Measurements from ENCODE around the gene SEC14L1.

SEC14L1 gene

GRCh38 chr17:77167472-77168306 is 26.9 kb downstream of the SEC14L1 start:
- H3K4me1 ChIP-seq (ENCODE audit: control insufficient read depth in 1 of 2, insufficient read depth in 2 of 2, low read length in 2 of 2) = peaks cover 5 to 27% of the 10 kb centered on the region in 2 donors

GRCh38 chr17:77173104-77173503 is 32.3 kb downstream of the SEC14L1 start:
- H3K4me1 ChIP-seq (ENCODE audit: control insufficient read depth in 1 of 2, insufficient read depth in 2 of 2, low read length in 2 of 2) = no peaks in the 10 kb centered on the region
- peaks cover 9 to 10% of the 10 kb centered on the region in 2 donors for H3K36me3 ChIP-seq (ENCODE audit: control insufficient read depth in 1 of 2, insufficient read depth in 2 of 2, low read length in 2 of 2)
- peaks cover 15 to 18% of the 10 kb centered on the region in 2 donors for H3K9me3 ChIP-seq (ENCODE audit: control insufficient read depth in 1 of 2, low read length in 2 of 2)
- H3K27me3 ChIP-seq (ENCODE audit: low read depth, low read length) = no peaks in the 10 kb centered on the region
- H3K27ac ChIP-seq (ENCODE audit: low read length) = no peak overlapping the region
- no peak overlapping the region for H3K4me3 ChIP-seq (ENCODE audit: low read depth in 1 of 2, low read length in 2 of 2)

More at GRCh38 chr17:77167472-77168306, 26.9 kb downstream of the SEC14L1 start:
- H3K4me3 ChIP-seq (ENCODE audit: low read depth in 1 of 2, low read length in 2 of 2) = no peak overlapping the region
- H3K9me3 ChIP-seq (ENCODE audit: control insufficient read depth in 1 of 2, low read length in 2 of 2) = peaks cover 9 to 12% of the 10 kb centered on the region in 2 donors
- H3K27me3 ChIP-seq (ENCODE audit: low read depth, low read length) = no peaks in the 10 kb centered on the region
- H3K27ac ChIP-seq (ENCODE audit: low read length) = no peak overlapping the region
- no peaks in the 10 kb centered on the region for H3K36me3 ChIP-seq (ENCODE audit: control insufficient read depth in 1 of 2, insufficient read depth in 2 of 2, low read length in 2 of 2)

- no peaks in the 10 kb centered on the region for H3K4me1 ChIP-seq (ENCODE audit: control insufficient read depth in 1 of 2, insufficient read depth in 2 of 2, low read length in 2 of 2)
Observed at GRCh38 chr17:77174928-77175661, 34.3 kb downstream of the SEC14L1 start.

DNA sequence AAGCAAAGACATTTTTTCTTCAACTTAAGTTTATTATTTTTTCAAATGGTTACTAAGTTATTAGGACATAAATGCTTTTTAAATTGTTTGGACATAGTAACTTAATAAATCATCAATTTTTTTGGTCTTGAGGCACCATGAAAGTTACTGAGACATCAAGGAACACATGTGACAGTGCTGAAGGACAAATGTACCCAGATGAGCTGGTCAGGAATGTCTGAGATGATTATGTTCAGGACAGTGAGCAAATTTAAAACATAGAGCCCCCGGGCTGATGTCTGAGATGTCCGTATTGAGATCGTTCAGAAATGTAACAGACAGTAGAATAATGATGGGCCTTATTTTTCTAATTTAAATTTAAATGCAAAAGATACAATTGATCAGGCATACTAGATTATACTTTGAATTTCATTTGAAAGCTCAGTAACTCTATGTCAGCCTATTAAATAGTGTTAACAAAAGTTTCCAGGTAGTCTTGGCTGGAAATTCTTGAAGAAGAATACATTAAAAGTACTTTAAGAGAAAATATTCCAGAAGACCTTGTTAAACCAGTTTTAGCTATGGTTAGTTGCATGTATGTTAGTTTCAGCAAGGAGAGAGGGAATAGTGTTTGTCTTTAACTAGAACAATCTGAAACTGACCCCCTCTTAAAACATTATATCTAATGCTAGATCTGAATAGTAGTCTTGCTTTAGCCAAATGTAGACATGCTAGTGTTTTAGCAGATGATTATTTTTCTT is 36.4 kb downstream of the SEC14L1 start:
- H3K27ac ChIP-seq (ENCODE audit: low read length) = no peak overlapping the region
- H3K4me1 ChIP-seq (ENCODE audit: control insufficient read depth in 1 of 2, insufficient read depth in 2 of 2, low read length in 2 of 2) = peaks cover 0 to 8% of the 10 kb centered on the region in 2 donors
- peaks cover 13% of the 10 kb centered on the region in 2 donors for H3K9me3 ChIP-seq (ENCODE audit: control insufficient read depth in 1 of 2, low read length in 2 of 2)

More at GRCh38 chr17:77174928-77175661, 34.3 kb downstream of the SEC14L1 start:
- H3K27me3 ChIP-seq (ENCODE audit: low read depth, low read length) = no peaks in the 10 kb centered on the region
- peaks cover 9 to 10% of the 10 kb centered on the region in 2 donors for H3K36me3 ChIP-seq (ENCODE audit: control insufficient read depth in 1 of 2, insufficient read depth in 2 of 2, low read length in 2 of 2)
- no peak overlapping the region for H3K27ac ChIP-seq (ENCODE audit: low read length)
- peaks cover 13% of the 10 kb centered on the region in 2 donors for H3K9me3 ChIP-seq (ENCODE audit: control insufficient read depth in 1 of 2, low read length in 2 of 2)
- H3K4me3 ChIP-seq (ENCODE audit: low read depth in 1 of 2, low read length in 2 of 2) = peak overlapping the region in 1 of 2 donors; percentile 16

DNA sequence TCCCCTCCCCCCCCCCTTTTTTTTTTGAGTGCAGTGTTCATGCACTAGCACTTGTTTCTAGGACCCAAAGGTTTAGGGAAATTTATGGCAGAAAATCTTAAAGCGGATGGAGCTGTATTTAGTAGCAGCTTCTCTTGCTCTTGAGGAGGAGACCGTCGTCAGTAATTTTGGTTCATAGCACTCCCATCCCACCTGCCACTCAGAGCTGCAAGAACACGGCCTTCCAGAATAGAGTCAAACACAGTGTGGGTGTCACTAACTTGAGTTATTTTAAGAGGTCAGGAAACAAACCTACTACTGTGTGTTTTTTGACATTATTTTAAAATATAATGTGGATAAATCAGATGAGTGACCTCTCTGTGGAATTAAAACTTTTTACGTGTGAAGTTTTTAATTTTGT is 37.3 kb downstream of the SEC14L1 start:
- Histone ChIP-seq H3K36me3 (ENCODE audit: control insufficient read depth in 1 of 2, insufficient read depth in 2 of 2, low read length in 2 of 2) (peaks cover 9 to 10% of the 10 kb centered on the region in 2 donors), H3K4me1 (ENCODE audit: control insufficient read depth in 1 of 2, insufficient read depth in 2 of 2, low read length in 2 of 2) (peaks cover 0 to 10% of the 10 kb centered on the region in 2 donors), H3K4me3 (ENCODE audit: low read depth in 1 of 2, low read length in 2 of 2) (no peak overlapping the region), H3K27me3 (ENCODE audit: low read depth, low read length) (no peaks in the 10 kb centered on the region), H3K27ac (ENCODE audit: low read length) (no peak overlapping the region), H3K9me3 (ENCODE audit: control insufficient read depth in 1 of 2, low read length in 2 of 2) (peaks cover 13% of the 10 kb centered on the region in 2 donors)

More for the DNA sequence above, 36.4 kb downstream of the SEC14L1 start:
- Histone ChIP-seq H3K4me3 (ENCODE audit: low read depth in 1 of 2, low read length in 2 of 2) (no peak overlapping the region), H3K27me3 (ENCODE audit: low read depth, low read length) (no peaks in the 10 kb centered on the region), H3K36me3 (ENCODE audit: control insufficient read depth in 1 of 2, insufficient read depth in 2 of 2, low read length in 2 of 2) (peaks cover 9 to 10% of the 10 kb centered on the region in 2 donors)

DNA sequence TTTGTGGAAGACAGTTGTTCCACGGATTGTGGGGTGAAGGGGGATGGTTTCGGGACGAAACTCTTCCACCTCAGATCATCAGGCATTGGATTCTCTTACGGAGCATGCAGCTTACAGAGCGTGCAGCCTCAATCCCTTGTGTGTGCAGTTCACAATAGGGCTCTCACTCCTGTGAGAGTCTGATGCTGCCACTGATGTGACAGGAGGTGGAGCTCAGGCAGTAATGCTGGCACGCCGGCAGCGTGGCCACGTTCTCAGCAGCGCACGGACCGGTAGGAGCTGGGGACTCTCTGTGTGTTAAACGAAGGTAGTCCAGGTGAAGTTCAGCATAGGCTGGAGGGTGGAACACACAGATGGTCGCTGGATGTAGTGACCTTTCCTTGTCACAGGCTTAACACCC is 37.8 kb downstream of the SEC14L1 start:
- Histone ChIP-seq H3K9me3 (ENCODE audit: control insufficient read depth in 1 of 2, low read length in 2 of 2) (peaks cover 13% of the 10 kb centered on the region in 2 donors), H3K4me1 (ENCODE audit: control insufficient read depth in 1 of 2, insufficient read depth in 2 of 2, low read length in 2 of 2) (peaks cover 0 to 10% of the 10 kb centered on the region in 2 donors), H3K27ac (ENCODE audit: low read length) (no peak overlapping the region), H3K27me3 (ENCODE audit: low read depth, low read length) (no peaks in the 10 kb centered on the region), H3K36me3 (ENCODE audit: control insufficient read depth in 1 of 2, insufficient read depth in 2 of 2, low read length in 2 of 2) (peaks cover 9 to 10% of the 10 kb centered on the region in 2 donors), H3K4me3 (ENCODE audit: low read depth in 1 of 2, low read length in 2 of 2) (no peak overlapping the region)

DNA sequence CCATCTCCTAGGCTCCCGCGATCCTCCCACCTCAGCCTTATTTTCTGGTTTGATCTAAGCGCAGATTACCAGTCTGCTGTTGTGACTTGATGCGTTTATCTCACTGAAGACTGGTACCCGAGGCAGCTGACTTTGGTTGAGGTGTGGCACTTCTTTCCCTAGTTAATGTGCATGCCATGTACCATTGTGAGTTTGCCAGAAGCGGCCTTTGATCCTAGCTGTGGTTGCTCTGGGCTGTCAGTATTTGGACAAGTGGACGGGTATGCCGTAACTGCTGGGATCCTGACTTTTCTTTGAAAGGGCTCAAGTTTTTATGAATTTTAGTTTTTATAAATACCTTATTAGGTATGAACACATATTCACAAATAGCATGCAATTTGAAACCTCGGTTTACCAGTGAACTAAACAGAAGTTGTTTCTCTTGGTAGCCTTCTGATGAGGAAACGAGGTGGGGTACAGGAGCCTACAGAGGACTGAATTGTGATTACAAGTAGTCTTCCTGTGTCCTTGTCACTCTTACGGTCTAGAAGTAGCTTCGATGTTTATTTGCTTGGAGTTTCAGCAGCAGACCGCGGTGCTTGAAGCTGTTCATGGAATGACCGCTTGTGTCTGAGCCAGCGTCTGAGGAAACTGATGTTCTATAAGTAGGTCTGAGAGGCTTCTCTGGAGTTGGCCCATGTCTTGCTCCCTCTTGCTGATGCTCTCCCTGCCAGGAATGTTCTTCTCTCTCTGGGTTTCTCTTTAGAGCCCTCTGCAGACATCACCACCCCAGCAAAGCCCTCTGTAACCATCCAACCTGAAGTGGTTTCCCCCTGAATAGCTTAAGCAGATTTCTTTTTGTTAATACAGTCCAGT is 40.0 kb downstream of the SEC14L1 start:
- Histone ChIP-seq H3K9me3 (ENCODE audit: control insufficient read depth in 1 of 2, low read length in 2 of 2) (no peaks in the 10 kb centered on the region), H3K4me1 (ENCODE audit: control insufficient read depth in 1 of 2, insufficient read depth in 2 of 2, low read length in 2 of 2) (peaks cover 0 to 14% of the 10 kb centered on the region in 2 donors), H3K36me3 (ENCODE audit: control insufficient read depth in 1 of 2, insufficient read depth in 2 of 2, low read length in 2 of 2) (no peaks in the 10 kb centered on the region), H3K27ac (ENCODE audit: low read length) (no peak overlapping the region), H3K27me3 (ENCODE audit: low read depth, low read length) (no peaks in the 10 kb centered on the region), H3K4me3 (ENCODE audit: low read depth in 1 of 2, low read length in 2 of 2) (no peak overlapping the region)

DNA sequence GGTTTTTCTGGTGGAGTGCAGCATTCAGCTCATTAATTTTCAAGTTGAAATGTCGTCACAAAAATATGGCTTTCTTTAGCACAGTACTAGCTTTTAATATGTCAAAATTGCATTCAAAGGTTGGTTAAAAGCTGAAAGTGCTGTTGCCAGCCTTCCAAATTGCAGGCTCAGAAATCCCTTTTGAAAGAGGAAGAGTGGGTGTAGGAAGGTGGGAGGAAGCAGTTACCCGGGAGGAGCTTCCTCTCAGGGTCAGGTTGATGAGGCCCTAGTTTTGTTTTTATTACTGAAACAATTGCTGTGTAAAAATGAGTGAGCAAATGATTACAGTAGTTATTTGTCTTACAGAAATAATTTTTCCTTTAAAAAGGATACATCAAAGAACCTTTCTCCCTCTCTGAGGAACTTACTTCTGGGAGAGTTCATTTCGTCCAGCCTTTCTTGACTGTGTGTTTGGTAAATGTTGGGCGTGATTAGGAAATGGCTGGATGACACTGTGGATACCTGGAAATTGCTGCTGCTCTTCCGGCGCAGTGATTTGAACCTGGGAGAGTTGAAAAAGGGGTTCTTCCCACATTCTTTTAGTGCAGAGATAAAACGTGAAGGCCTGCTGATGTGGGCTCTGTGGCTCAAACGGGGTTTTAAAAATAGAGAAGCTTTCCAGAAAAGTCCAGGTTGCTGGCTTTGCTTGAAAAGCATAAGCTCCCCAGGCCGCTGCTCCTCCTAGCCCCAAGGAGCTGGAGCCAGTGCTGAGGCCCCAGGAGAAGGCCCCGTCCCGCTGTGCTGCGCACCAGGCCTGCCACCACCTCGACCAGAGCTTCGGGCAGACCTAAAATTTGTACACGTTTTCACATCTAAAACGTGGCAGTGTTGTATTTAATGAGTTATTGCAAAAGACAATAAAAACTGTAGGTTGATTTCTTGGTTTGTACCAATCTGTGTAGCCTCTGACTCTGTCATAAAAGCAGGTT is 41.7 kb downstream of the SEC14L1 start:
- Histone ChIP-seq H3K27ac (ENCODE audit: low read length) (peak overlapping the region; percentile 47), H3K36me3 (ENCODE audit: control insufficient read depth in 1 of 2, insufficient read depth in 2 of 2, low read length in 2 of 2) (no peaks in the 10 kb centered on the region), H3K9me3 (ENCODE audit: control insufficient read depth in 1 of 2, low read length in 2 of 2) (no peaks in the 10 kb centered on the region), H3K27me3 (ENCODE audit: low read depth, low read length) (no peaks in the 10 kb centered on the region), H3K4me1 (ENCODE audit: control insufficient read depth in 1 of 2, insufficient read depth in 2 of 2, low read length in 2 of 2) (peaks cover 0 to 14% of the 10 kb centered on the region in 2 donors), H3K4me3 (ENCODE audit: low read depth in 1 of 2, low read length in 2 of 2) (no peak overlapping the region)

- peaks cover 0 to 14% of the 10 kb centered on the region in 2 donors for H3K4me1 ChIP-seq (ENCODE audit: control insufficient read depth in 1 of 2, insufficient read depth in 2 of 2, low read length in 2 of 2)
- no peaks in the 10 kb centered on the region for H3K9me3 ChIP-seq (ENCODE audit: control insufficient read depth in 1 of 2, low read length in 2 of 2)
- H3K36me3 ChIP-seq (ENCODE audit: control insufficient read depth in 1 of 2, insufficient read depth in 2 of 2, low read length in 2 of 2) = no peaks in the 10 kb centered on the region
- no peaks in the 10 kb centered on the region for H3K27me3 ChIP-seq (ENCODE audit: low read depth, low read length)
- no peak overlapping the region for H3K4me3 ChIP-seq (ENCODE audit: low read depth in 1 of 2, low read length in 2 of 2)
- no peak overlapping the region for H3K27ac ChIP-seq (ENCODE audit: low read length)
Observed at GRCh38 chr17:77184474-77184873, 43.7 kb downstream of the SEC14L1 start.

Measured in muscle layer of duodenum (tissue), 2 donors.